Posterior cingulate gyrus (tissue), 11 donors: ENCODE data around the gene VWA3A.
A peak's percentile ranks its signal among the peaks of the same experiment; 100 is the strongest.
"Not testable (repeated sequence)": the region's sequence is repeated elsewhere in the genome, so short reads cannot be mapped to it uniquely, and the experiment has no call there.

Experiments
- DNase-seq, 10 donors: peaks; one replicate each; pipeline versions ENCODE4 v3.0.0 to v3.0.0-alpha.2; 2020 to 2021; ENCODE audit warnings: mixed read lengths in 3 of 10
- intact Hi-C: fragments of 100-400 bp; cut with DNase I; formaldehyde crosslinking; loops from one replicate; pipeline ENCODE4 v1.15.1; 2023

Gene VWA3A

GRCh38 chr16:22195695-22196558, 103.6 kb downstream of the VWA3A start:
- peak; percentile 85 to 98 (median 92) for DNase-seq
- intact Hi-C loops = loop anchor here (1.0 kb wide), 1 partner anchor 101 kb away; the partner anchor contains the start of gene POLR3E

DNA sequence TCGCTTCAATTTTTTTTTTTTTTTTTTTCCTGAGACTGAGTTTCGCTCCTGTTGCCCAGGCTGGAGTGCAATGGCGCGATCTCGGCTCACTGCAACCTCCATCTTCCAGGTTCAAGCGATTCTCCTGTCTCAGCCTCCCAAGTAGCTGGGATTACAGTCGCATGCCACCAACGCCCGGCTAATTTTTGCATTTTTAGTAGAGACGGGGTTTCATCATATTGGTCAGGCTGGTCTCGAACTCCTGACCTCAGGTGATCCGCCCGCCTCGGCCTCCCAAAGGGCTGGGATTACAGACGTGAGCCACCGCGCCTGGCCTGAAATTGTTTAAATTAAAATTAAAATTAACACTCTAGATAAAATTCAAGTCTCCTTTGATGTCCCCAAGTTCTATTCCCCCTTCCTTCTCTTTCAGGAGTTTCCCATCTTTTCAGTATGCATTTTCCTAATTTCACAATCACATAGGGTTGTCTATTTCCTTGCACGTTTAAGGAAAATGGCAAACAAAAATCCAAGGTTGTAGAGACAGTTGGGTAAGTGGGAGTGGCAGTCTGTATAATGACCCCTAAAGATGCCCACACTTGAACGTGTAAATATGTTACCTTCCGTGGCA, 104.3 kb downstream of the VWA3A start:
- DNase-seq, intact Hi-C loops: not testable (repeated sequence)

- intact Hi-C loops = no loop called here
These were observed 106.4 kb downstream of the VWA3A start for GRCh38 chr16:22198547-22199293.

DNA sequence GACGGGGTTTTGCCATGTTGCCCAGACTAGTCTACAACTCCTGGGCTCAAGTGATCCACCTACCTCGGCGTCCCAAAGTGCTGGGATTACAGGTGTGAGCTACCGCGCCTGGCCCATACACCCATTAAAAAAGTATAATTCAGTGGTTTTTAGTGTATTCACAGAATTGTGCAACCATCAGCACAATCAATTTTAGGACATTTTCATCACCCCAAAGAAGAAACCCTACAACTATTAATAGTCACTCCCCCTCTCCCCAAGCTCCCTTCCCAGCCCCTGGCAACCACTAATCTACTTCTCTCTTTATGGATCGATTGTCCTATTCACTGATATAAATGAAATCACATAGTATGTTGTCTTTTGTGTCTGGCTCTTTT, 109.9 kb downstream of the VWA3A start:
- intact Hi-C loops = no loop called here
- DNase-seq = no peak

More at GRCh38 chr16:22198547-22199293, 106.4 kb downstream of the VWA3A start:
- no peak for DNase-seq

DNA sequence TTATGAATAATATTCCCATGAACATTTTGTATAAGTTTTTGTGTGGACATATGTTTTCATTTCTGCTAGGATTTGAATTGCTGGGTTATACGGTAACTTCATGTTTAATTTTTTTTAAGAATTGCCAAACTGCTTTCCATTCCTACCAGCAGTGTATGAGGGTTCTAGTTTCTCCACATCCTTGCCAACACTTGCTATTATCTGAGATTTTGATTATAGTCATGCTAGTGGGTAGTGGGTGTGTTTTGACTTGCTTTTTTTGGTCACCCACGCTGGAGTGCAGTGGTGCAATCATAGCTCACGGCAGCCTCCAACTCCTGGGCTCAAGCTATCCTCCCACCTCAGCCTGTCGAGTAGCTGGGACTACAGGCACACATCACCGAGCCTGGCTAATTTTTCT, 110.8 kb downstream of the VWA3A start:
- intact Hi-C loops = no loop called here

DNA sequence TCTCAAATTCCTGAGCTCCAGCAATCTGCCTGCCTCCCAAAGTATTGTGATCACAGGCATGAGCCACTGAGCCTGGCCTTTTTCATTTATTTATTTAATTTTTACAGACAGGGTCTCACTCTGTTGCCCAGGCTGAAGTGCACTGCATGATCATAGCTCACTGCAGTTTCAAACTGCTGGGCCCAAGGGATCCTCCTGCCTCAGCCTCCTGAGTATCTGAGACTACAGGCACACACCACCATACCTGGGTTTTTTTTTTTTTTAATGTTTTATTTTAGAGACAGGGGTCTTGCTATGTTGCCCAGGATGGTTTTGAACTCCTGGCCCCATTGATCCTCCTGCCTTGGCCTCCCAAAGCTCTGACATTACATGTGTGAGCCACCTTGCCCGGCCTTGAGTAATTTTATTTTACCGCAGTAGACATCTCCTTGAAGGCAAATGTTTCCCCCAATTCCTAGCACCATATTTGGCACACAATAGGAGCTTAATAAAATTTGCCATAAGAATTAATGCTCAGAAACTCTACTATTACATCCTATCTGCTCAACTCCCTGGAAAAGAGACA, 111.8 kb downstream of the VWA3A start:
- no peak for DNase-seq
- intact Hi-C loops = no loop called here

More for the DNA sequence above, 110.8 kb downstream of the VWA3A start:
- no peak for DNase-seq

DNA sequence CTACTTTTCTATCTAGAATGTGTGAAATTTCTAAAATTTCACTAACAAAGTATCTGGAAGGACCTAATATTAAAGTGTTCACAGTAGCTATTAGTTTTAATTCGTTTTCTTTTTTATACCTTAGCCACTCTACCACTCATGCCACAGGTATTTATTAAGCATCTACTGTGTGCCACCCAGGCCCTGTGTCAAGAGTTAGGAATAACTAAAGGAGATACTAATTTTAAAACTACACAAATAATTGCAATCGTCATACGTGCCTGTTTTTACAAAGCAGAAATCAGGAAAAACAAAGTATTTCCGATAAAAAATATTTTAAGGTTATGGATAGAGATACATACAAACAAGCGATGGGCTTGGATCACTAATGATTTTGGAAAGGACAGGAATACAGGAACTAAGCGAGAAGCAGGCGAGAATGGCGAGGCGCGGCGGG, 113.3 kb downstream of the VWA3A start:
- intact Hi-C loops = loop anchor here (1.0 kb wide), 1 partner anchor 92 kb away; the partner anchor contains the start of gene POLR3E
- no peak for DNase-seq

DNA sequence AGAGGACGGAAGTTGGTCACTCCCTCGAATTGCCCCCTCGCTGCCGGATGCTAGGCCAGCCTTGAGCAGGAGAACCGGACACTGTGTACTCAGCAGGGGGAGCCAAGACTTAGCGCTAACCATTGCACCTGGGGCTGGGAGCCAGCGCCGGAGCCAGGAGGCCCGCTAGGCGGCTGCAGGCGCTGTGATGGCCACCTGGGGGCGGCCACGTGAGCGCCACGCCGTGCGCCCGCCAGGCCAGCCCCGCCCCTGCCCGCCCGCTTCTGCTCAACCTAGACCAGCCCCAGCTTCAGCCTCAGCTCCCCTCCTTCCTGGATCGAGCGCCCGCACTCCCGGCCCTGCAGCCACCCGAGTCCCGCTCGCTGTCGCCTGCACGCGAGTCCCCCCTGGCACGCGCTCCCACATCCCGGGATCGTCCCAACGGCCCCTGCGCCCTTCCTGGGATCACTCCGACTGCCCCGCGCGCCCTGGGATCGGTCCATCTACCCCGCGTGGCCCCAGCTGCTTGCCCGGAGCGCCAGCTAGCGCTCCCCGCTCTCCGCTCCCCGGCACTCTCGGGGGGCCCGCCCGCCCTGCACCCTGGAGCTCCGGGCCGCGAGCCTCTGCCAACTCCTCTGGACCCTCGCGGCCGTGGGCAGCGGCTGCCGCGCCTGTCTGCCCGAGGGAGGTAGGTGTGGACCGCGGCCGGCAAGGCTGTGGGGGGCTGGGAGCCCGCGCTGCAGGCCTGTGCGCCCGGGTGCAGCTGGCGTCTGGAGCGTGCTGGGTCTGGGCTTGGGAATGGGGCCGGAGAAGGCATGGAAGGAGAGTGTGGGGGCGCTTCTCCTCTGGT, 113.9 kb downstream of the VWA3A start, which contains the start of gene EEF2K:
Gene EEF2K (plus strand): TSS at position 266 of the 829 bp plus-strand sequence. CDS start 19,452 bp downstream, outside the sequence.
- intact Hi-C loops = loop anchor here (1.0 kb wide), 1 partner anchor 91 kb away; the partner anchor contains the start of gene POLR3E
- DNase-seq = peak; percentile 65 to 97 (median 78)
